HG02981 (cell line): ENCODE results near the gene CSNK1A1.
"Not testable (repeated sequence)": the region's sequence is repeated elsewhere in the genome, so short reads cannot be mapped to it uniquely, and the experiment has no call there.

Experiments
- ATAC-seq: cut with Tn5 transposase; IDR thresholded peaks from one replicate; pipeline ENCODE4 v1.9.1; 2021; ENCODE audit warnings: mild to moderate bottlenecking, moderate library complexity; ENCODE audit not compliant: unreplicated experiment

The CSNK1A1 gene

GRCh38 chr5:149551227-149552037 is at the start of gene CSNK1A1:
TSS of gene CSNK1A1 (minus strand) at chr5:149551439. CDS start at chr5:149550964, 475 bp downstream.
- peak; percentile 86 for ATAC-seq

- ATAC-seq, result no peak
Measured at GRCh38 chr5:149600932-149601331, 49.7 kb upstream of the CSNK1A1 start.

GRCh38 chr5:149599375-149599774 is 48.1 kb upstream of the CSNK1A1 start:
- no peak for ATAC-seq

GRCh38 chr5:149598966-149599365 is 47.7 kb upstream of the CSNK1A1 start:
- ATAC-seq, result no peak

- ATAC-seq, result not testable (repeated sequence)
Measured at GRCh38 chr5:149598234-149598633, 47.0 kb upstream of the CSNK1A1 start.

GRCh38 chr5:149597618-149598017 is 46.4 kb upstream of the CSNK1A1 start:
- ATAC-seq, result no peak

GRCh38 chr5:149596712-149597111 is 45.5 kb upstream of the CSNK1A1 start:
- ATAC-seq, result no peak

GRCh38 chr5:149595105-149595504 is 43.9 kb upstream of the CSNK1A1 start:
- not testable (repeated sequence) for ATAC-seq

- no peak for ATAC-seq
Measured at GRCh38 chr5:149594206-149594895, 43.1 kb upstream of the CSNK1A1 start.

GRCh38 chr5:149593370-149593769 is 42.1 kb upstream of the CSNK1A1 start:
- no peak for ATAC-seq

- ATAC-seq, result no peak
Measured at GRCh38 chr5:149588936-149589335, 37.7 kb upstream of the CSNK1A1 start.

GRCh38 chr5:149586708-149587318 is 35.6 kb upstream of the CSNK1A1 start:
- ATAC-seq, result no peak

- ATAC-seq, result no peak
Measured at GRCh38 chr5:149585910-149586309, 34.7 kb upstream of the CSNK1A1 start.

- ATAC-seq, result no peak
Measured at GRCh38 chr5:149584121-149584520, 32.9 kb upstream of the CSNK1A1 start.

- no peak for ATAC-seq
Measured at GRCh38 chr5:149583394-149583793, 32.2 kb upstream of the CSNK1A1 start.

- no peak for ATAC-seq
Measured at GRCh38 chr5:149581931-149582768, 30.9 kb upstream of the CSNK1A1 start.

GRCh38 chr5:149581192-149581861 is 30.1 kb upstream of the CSNK1A1 start, which contains the start of gene ARHGEF37:
TSS of gene ARHGEF37 (plus strand) at chr5:149581498. CDS start at chr5:149597770, 16,272 bp downstream.
- ATAC-seq, result no peak

- ATAC-seq, result no peak
Measured at GRCh38 chr5:149580808-149581191, 29.6 kb upstream of the CSNK1A1 start.

GRCh38 chr5:149578896-149579295 is 27.7 kb upstream of the CSNK1A1 start:
- no peak for ATAC-seq

GRCh38 chr5:149576021-149576420 is 24.8 kb upstream of the CSNK1A1 start:
- ATAC-seq, result no peak
